ENCODE measurements around the gene COL20A1. TPM values are rescaled to one million over a fixed set of nuclear protein-coding genes. Genes with fewer than 3 reads are reported as not detected.

COL20A1 gene
- total RNA-seq, 4 donors from 2014 or later: 0.32 TPM; not detected in 3

DNA sequence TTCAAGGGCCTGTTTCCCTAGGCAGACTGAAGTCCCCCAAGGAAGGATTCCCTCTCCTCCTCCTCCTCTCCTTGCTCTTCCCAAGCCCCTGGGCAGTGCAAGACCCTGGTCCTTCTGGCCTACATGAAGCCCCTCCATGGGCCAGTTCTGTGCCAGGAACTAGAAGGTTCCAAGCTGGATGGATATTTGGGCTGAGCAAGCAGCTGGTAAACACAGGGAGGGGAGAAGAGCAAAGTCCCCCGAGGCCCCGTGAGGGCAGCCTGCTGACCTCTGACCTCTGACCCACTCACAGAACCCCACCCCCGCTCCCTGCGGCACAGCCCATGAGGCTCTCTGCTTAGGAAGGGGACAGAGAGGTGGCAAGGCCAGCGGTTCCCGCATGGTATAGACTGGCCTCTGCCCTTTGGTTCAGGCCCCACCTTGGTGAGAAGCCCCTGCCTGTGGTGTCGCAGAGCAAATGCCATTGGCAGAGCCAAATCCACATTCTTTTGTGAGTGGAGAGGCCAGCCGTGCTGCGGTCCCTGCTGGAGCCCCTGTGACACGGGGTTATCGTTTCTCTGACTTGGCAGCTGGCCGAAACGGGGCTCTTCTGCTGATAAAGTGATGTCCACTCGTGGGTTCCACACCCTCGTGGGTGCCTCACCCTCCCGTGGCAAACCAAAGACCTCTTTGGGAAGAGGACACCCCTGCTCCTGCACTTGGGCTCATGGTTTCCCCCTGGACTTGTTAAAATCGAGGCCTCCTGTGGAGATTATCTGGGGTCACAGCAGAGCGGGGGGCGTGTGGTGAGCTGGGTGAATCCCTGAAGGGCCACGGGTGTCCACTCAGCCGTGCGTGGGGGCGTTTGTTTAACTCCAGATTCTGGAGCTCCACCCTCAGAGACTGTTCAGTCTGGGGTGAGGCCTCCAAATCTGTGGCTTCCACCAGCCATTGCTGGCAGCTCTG is 70.3 kb downstream of the COL20A1 start:
- DNase-seq (ENCODE audit: extremely low spot score): no peak
- H3K36me3 ChIP-seq: no peaks in the 10 kb centered on the region
- H3K27me3 ChIP-seq: peaks cover 0 to 98% (median 24%) of the 10 kb centered on the region in 4 donors
- peaks cover 5 to 13% (median 9%) of the 10 kb centered on the region in 4 donors for H3K4me1 ChIP-seq
- no peaks in the 10 kb centered on the region for H3K9me3 ChIP-seq
- no peak overlapping the region for H3K4me3 ChIP-seq
- WGBS: 73% methylated on average over 14 of the region's 23 CpGs
- intact Hi-C loops (cut with DNase I): no loop called here
- H3K27ac ChIP-seq (replicated peaks in 1 of 4): no peak overlapping the region
- TF ChIP-seq POLR2AphosphoS5 (IDR thresholded peaks at IDR 0.05) (no peak), POLR2A (IDR thresholded peaks at IDR 0.05; ENCODE audit: low read depth) (no peak), EP300 (IDR thresholded peaks at IDR 0.05) (no peak)
- TF ChIP-seq, protein P1, sequence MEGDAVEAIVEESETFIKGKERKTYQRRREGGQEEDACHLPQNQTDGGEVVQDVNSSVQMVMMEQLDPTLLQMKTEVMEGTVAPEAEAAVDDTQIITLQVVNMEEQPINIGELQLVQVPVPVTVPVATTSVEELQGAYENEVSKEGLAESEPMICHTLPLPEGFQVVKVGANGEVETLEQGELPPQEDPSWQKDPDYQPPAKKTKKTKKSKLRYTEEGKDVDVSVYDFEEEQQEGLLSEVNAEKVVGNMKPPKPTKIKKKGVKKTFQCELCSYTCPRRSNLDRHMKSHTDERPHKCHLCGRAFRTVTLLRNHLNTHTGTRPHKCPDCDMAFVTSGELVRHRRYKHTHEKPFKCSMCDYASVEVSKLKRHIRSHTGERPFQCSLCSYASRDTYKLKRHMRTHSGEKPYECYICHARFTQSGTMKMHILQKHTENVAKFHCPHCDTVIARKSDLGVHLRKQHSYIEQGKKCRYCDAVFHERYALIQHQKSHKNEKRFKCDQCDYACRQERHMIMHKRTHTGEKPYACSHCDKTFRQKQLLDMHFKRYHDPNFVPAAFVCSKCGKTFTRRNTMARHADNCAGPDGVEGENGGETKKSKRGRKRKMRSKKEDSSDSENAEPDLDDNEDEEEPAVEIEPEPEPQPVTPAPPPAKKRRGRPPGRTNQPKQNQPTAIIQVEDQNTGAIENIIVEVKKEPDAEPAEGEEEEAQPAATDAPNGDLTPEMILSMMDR (IDR thresholded peaks at IDR 0.05): no peak

GRCh38 chr20:63363981-63364561 is 71.1 kb downstream of the COL20A1 start:
- no peak for DNase-seq (ENCODE audit: extremely low spot score)
- WGBS: 58% methylated on average over 11 of the region's 19 CpGs
- Histone ChIP-seq H3K4me3 (no peak overlapping the region), H3K36me3 (no peaks in the 10 kb centered on the region), H3K27ac (replicated peaks in 1 of 4) (no peak overlapping the region), H3K27me3 (peaks cover 0 to 98% (median 24%) of the 10 kb centered on the region in 4 donors), H3K4me1 (peaks cover 5 to 13% (median 9%) of the 10 kb centered on the region in 4 donors), H3K9me3 (no peaks in the 10 kb centered on the region)
- no peak for TF ChIP-seq POLR2A (IDR thresholded peaks at IDR 0.05; ENCODE audit: low read depth)
- no peak for TF ChIP-seq POLR2AphosphoS5 (IDR thresholded peaks at IDR 0.05)
- TF ChIP-seq EP300 (IDR thresholded peaks at IDR 0.05): no peak
- TF ChIP-seq, protein P1 (IDR thresholded peaks at IDR 0.05): no peak
- intact Hi-C loops (cut with DNase I): no loop called here

DNA sequence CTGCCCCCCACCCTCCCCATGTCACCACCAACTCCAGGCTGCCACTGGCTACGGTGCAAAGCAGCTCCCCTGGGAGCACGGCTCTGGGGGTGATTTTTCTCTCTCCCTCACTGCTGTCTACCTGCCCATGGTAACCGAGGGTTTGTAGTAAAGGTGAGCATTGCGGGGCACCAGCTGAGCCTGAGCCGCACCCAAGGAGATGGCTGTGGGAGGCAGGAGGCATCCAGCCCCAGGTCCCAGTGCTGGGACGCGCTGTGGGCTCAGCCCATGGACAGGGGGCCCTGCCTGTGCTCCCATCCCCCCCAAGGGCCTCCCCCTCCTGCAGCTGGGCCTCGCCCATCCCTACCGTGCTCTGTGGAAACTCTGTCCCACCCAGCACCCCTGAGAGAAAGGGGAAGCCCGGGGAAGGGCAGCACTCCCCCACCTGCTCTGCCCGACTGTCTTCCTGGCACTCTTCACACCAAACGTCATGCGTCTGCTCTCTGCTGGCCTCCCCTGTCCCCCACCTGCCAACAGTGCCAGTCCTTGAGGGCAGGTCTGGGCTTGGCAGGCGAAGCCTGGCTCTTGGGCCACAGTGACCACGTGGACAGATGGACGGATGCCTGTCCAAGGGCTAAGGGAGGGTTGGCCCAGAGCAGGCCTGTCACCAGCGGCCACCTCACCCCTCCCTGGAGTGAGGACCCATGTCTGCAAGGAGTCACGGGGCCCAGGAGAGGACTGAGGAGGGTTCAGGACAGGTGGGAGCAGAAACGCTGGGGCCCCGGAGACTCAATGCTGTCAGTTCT is 72.0 kb downstream of the COL20A1 start:
- 86% methylated on average over 15 of the region's 20 CpGs for WGBS
- peaks cover 0 to 97% (median 22%) of the 10 kb centered on the region in 4 donors for H3K27me3 ChIP-seq
- DNase-seq (ENCODE audit: extremely low spot score): no peak

GRCh38 chr20:63365601-63366389 is 72.8 kb downstream of the COL20A1 start:
- WGBS: 84% methylated on average over 19 of the region's 22 CpGs
- H3K27me3 ChIP-seq: peaks cover 0 to 97% (median 14%) of the 10 kb centered on the region in 4 donors
- peaks cover 3 to 4% (median 3%) of the 10 kb centered on the region in 4 donors for H3K4me1 ChIP-seq
- no peaks in the 10 kb centered on the region for H3K36me3 ChIP-seq
- TF ChIP-seq EP300 (IDR thresholded peaks at IDR 0.05): no peak
- no peak for TF ChIP-seq POLR2AphosphoS5 (IDR thresholded peaks at IDR 0.05)
- TF ChIP-seq, protein P1 (IDR thresholded peaks at IDR 0.05): no peak
- TF ChIP-seq POLR2A (IDR thresholded peaks at IDR 0.05; ENCODE audit: low read depth): no peak
- no peak overlapping the region for H3K4me3 ChIP-seq
- no peak overlapping the region for H3K27ac ChIP-seq (replicated peaks in 1 of 4)
- intact Hi-C loops (cut with DNase I): no loop called here
- no peak for DNase-seq (ENCODE audit: extremely low spot score)
- no peaks in the 10 kb centered on the region for H3K9me3 ChIP-seq

More for the DNA sequence above, 72.0 kb downstream of the COL20A1 start:
- Histone ChIP-seq H3K27ac (replicated peaks in 1 of 4) (no peak overlapping the region), H3K9me3 (no peaks in the 10 kb centered on the region), H3K4me3 (no peak overlapping the region), H3K4me1 (peaks cover 5 to 12% (median 9%) of the 10 kb centered on the region in 4 donors), H3K36me3 (no peaks in the 10 kb centered on the region)
- no peak for TF ChIP-seq EP300 (IDR thresholded peaks at IDR 0.05)
- intact Hi-C loops (cut with DNase I): no loop called here

All from esophagus muscularis mucosa (tissue), 4 donors.